Vagina (tissue), 2 donors: ENCODE measurements around the gene UBE2N.
"Not testable (repeated sequence)": the region's sequence is repeated elsewhere in the genome, so short reads cannot be mapped to it uniquely, and the experiment has no call there.

Experiments
- CTCF ChIP-seq, 3 experiments: fragments of 450-650 bp in 2 of 3; fragments of 200-600 bp in 1 of 3; sonication (generic) in 1 of 3; IDR thresholded peaks; one replicate each; pipeline ENCODE4 v1.5.1; 2017 to 2019; ENCODE audit warnings: antibody characterized with exemption in 3 of 3, mild to moderate bottlenecking in 2 of 3, moderate library complexity in 2 of 3
- POLR2A ChIP-seq, 2 donors: fragments of 450-650 bp; IDR thresholded peaks; one replicate each; pipeline ENCODE4 v1.6.1; 2017; ENCODE audit warnings: antibody characterized with exemption in 2 of 2, mild to moderate bottlenecking in 2 of 2, moderate library complexity in 2 of 2
- POLR2AphosphoS5 ChIP-seq, 2 donors: sonication (generic); formaldehyde crosslinking; IDR thresholded peaks; one replicate each; pipeline ENCODE4 v1.9.0; 2017; ENCODE audit warnings: antibody characterized with exemption in 2 of 2, mild to moderate bottlenecking in 2 of 2, low read depth in 1 of 2; ENCODE audit not compliant: insufficient read depth in 1 of 2

- not testable (repeated sequence) for TF ChIP-seq POLR2AphosphoS5 (IDR thresholded peaks at IDR 0.05; ENCODE audit: insufficient read depth in 1 of 2, low read depth in 1 of 2); POLR2A (IDR thresholded peaks at IDR 0.05); CTCF (IDR thresholded peaks at IDR 0.05)
Observed at GRCh38 chr12:93409343-93410187, 32.2 kb downstream of the UBE2N start.
